Keratinocyte (primary cell): ENCODE measurements around the gene ANGPTL2. TPM values are rescaled to one million over a fixed set of nuclear protein-coding genes. Genes with fewer than 3 reads are reported as not detected.

Experiments
- DNase-seq: peaks from one replicate; pipeline ENCODE4 v3.0.0-alpha.2; 2011; ENCODE audit warnings: low read depth, missing footprints, low spot score
- FAIRE-seq: peaks from 2 replicates; lab custom pipeline; 2011; peaks lifted over from hg19 to GRCh38; lab: Jason Lieb, UNC
- H2AFZ ChIP-seq: 2 replicates; pipeline ENCODE4 v1.6.0; 2012; ENCODE audit warnings: low read length, control low read depth, inconsistent platforms; ENCODE audit not compliant: control insufficient read depth
- H3K27ac ChIP-seq: 2 replicates; pipeline ENCODE4 v1.5.1; 2011; ENCODE audit warnings: low read length; ENCODE audit not compliant: control insufficient read depth, insufficient read depth
- H3K27me3 ChIP-seq: 3 replicates; pipeline ENCODE4 v1.6.0; 2011; ENCODE audit warnings: low read length; ENCODE audit not compliant: control insufficient read depth, insufficient read depth; ENCODE audit errors: extremely low read depth
- H3K36me3 ChIP-seq, 2 experiments: 2 replicates in 1 of 2; 3 replicates in 1 of 2; pipeline ENCODE4 v1.5.1; 2011; ENCODE audit warnings: low read length in 2 of 2, mild to moderate bottlenecking in 1 of 2; ENCODE audit not compliant: control insufficient read depth in 2 of 2, insufficient read depth in 2 of 2; ENCODE audit errors: extremely low read depth in 1 of 2
- H3K4me1 ChIP-seq: 3 replicates; pipeline ENCODE4 v1.5.1; 2011; ENCODE audit warnings: low read length; ENCODE audit not compliant: control insufficient read depth, insufficient read depth; ENCODE audit errors: extremely low read depth
- H3K4me2 ChIP-seq: 3 replicates; pipeline ENCODE4 v1.6.0; 2011; ENCODE audit warnings: low read depth, low read length; ENCODE audit not compliant: control insufficient read depth, insufficient read depth; ENCODE audit errors: extremely low read depth
- H3K4me3 ChIP-seq, 3 experiments: fragments of 200-600 bp in 1 of 3; sonication (generic) in 1 of 3; 2 replicates in 2 of 3; 3 replicates in 1 of 3; pipeline ENCODE4 v1.5.1; 2011 to 2016; ENCODE audit warnings: low read length in 3 of 3, mild to moderate bottlenecking in 3 of 3, control low read depth in 2 of 3, inconsistent platforms in 1 of 3, low read depth in 1 of 3, mixed read lengths in 1 of 3, mixed run types in 1 of 3, moderate library complexity in 1 of 3; ENCODE audit not compliant: control insufficient read depth in 2 of 3, insufficient read depth in 2 of 3; ENCODE audit errors: extremely low read depth in 1 of 3
- H3K79me2 ChIP-seq: 2 replicates; pipeline ENCODE4 v1.6.0; 2012; ENCODE audit warnings: low read length; ENCODE audit not compliant: control insufficient read depth, insufficient read depth
- H3K9ac ChIP-seq: 3 replicates; pipeline ENCODE4 v1.6.0; 2011; ENCODE audit warnings: low read length; ENCODE audit not compliant: control insufficient read depth, insufficient read depth; ENCODE audit errors: extremely low read depth
- H3K9me1 ChIP-seq: 3 replicates; pipeline ENCODE4 v1.6.0; 2011; ENCODE audit warnings: low read length; ENCODE audit not compliant: control insufficient read depth, insufficient read depth; ENCODE audit errors: extremely low read depth
- H3K9me3 ChIP-seq: 2 replicates; pipeline ENCODE4 v1.5.1; 2012; ENCODE audit warnings: low read depth, low read length; ENCODE audit not compliant: control insufficient read depth
- H4K20me1 ChIP-seq: 3 replicates; pipeline ENCODE4 v1.6.0; 2011; ENCODE audit warnings: low read length; ENCODE audit not compliant: control insufficient read depth, insufficient read depth; ENCODE audit errors: extremely low read depth
- EZH2 ChIP-seq: IDR thresholded peaks from one replicate; pipeline ENCODE4 v1.6.1; 2012; ENCODE audit warnings: inconsistent platforms, mild to moderate bottlenecking, low read length, moderate library complexity
- dilution Hi-C: fragments of 300-500 bp; cut with MboI; formaldehyde crosslinking; loops from one replicate; pipeline ENCODE4 v1.7.0; 2020; ENCODE audit warnings: low sequenced_read_pairs; ENCODE audit not compliant: extremely low pct_ligation_motif_present
- polyA plus RNA-seq, 5 experiments: library from polyadenylated mRNA; depleted of rRNA in 3 of 5; stranded (reverse) in 3 of 5; stranded (forward) in 1 of 5; unstranded in 1 of 5; fragments of >200 nt; gene quantifications; 1 replicate in 1 of 5; 2 replicates in 3 of 5; 3 replicates in 1 of 5; pipeline versions ENCODE4 v1.2.1 to v1.2.3, GENCODE V29; 2011 to 2012; ENCODE audit warnings: missing spikeins in 2 of 5, low read depth in 1 of 5, low replicate concordance in 1 of 5
- TF ChIP-seq, protein P1 (sequence below), 3 experiments: IDR thresholded peaks in 1 of 3; conservative IDR thresholded peaks in 1 of 3; optimal IDR thresholded peaks in 1 of 3; 2 replicates in 2 of 3; 3 replicates in 1 of 3; pipeline versions ENCODE3 to v1.5.1; 2011; ENCODE audit warnings: low read length in 3 of 3, mild to moderate bottlenecking in 3 of 3, moderate library complexity in 2 of 3, control low read depth in 1 of 3, inconsistent platforms in 1 of 3; ENCODE audit not compliant: insufficient read depth in 2 of 3; ENCODE audit errors: extremely low read depth in 1 of 3

The ANGPTL2 gene
- polyA plus RNA-seq, 1 donor (not counting 4 experiments of a cell fraction or from before 2014, with no cell fraction given): 0.18 TPM

DNA sequence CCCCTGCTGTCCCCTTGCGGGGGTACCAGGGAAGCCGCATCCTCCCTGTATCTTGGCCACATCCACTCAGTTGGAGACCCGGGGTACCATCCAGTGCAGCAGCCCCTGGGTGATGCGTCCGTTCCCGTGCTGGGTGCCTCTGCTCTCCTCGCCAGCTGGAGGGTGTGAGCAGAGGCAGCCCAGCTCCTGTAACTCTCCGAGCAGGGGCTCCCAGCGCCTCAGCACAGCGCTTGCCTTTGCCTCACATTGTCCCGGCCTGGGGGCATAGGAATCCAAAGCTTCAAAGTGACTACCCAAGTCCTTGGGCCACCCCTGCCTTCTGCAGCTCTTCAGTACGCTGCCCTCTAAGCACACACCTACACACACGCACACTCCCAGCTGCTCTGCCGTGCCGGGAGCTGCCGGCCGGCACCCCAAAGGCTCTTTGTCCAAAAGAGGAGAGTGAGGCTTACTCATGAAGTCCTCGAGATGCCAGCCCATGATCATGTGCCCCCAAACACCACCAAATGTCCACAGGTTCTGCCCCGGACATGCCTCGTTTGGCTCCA lies 733 bp downstream of the ANGPTL2 start:
- no peak overlapping the region for H3K9ac ChIP-seq
- H3K9me1 ChIP-seq: no peaks in the 10 kb centered on the region
- no peaks in the 10 kb centered on the region for H3K9me3 ChIP-seq
- H3K4me1 ChIP-seq: peaks cover 21% of the 10 kb centered on the region
- no peaks in the 10 kb centered on the region for H3K36me3 ChIP-seq
- H3K27me3 ChIP-seq: peaks cover 32% of the 10 kb centered on the region
- no peak for DNase-seq
- peak; percentile 74 for TF ChIP-seq EZH2
- TF ChIP-seq, protein P1, sequence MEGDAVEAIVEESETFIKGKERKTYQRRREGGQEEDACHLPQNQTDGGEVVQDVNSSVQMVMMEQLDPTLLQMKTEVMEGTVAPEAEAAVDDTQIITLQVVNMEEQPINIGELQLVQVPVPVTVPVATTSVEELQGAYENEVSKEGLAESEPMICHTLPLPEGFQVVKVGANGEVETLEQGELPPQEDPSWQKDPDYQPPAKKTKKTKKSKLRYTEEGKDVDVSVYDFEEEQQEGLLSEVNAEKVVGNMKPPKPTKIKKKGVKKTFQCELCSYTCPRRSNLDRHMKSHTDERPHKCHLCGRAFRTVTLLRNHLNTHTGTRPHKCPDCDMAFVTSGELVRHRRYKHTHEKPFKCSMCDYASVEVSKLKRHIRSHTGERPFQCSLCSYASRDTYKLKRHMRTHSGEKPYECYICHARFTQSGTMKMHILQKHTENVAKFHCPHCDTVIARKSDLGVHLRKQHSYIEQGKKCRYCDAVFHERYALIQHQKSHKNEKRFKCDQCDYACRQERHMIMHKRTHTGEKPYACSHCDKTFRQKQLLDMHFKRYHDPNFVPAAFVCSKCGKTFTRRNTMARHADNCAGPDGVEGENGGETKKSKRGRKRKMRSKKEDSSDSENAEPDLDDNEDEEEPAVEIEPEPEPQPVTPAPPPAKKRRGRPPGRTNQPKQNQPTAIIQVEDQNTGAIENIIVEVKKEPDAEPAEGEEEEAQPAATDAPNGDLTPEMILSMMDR (optimal IDR thresholded peaks at IDR 0.05 in 1 of 3, IDR thresholded peaks at IDR 0.05 in 1 of 3, conservative IDR thresholded peaks at IDR 0.05 in 1 of 3; ENCODE audit: extremely low read depth in 1 of 3, insufficient read depth in 2 of 3, low read length in 3 of 3): no peak
- no peak overlapping the region for H2AFZ ChIP-seq
- dilution Hi-C loops: no loop called here
- H3K27ac ChIP-seq: no peak overlapping the region
- H4K20me1 ChIP-seq: no peaks in the 10 kb centered on the region
- H3K4me3 ChIP-seq: no peak overlapping the region
- no peak for FAIRE-seq
- H3K4me2 ChIP-seq: peak overlapping the region; percentile 74
- no peaks in the 10 kb centered on the region for H3K79me2 ChIP-seq

DNA sequence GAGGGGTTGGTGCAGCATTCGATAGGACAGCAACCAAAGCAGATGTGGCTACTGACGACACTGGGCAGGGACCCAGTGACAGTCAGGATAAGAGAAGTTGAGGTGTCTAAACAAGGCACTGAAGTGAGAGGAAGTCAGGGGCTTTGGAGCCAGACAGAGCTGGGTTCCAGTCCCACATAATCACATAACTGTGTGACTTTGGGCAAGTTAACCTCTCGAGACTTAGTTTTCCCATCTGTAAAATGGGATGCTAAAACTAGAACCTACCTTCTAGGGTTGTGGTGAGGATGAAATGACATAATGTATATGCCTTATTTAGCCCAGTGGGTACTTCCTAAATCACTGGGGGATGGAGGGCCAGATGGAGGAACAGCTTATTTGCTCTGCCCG lies 3.1 kb downstream of the ANGPTL2 start:
- H2AFZ ChIP-seq: no peak overlapping the region
- no peaks in the 10 kb centered on the region for H3K79me2 ChIP-seq
- no peaks in the 10 kb centered on the region for H4K20me1 ChIP-seq
- H3K4me2 ChIP-seq: no peak overlapping the region
- no peak for FAIRE-seq
- peaks cover 24% of the 10 kb centered on the region for H3K27me3 ChIP-seq
- dilution Hi-C loops: no loop called here
- no peaks in the 10 kb centered on the region for H3K9me3 ChIP-seq
- no peak for DNase-seq
- no peaks in the 10 kb centered on the region for H3K36me3 ChIP-seq
- no peak overlapping the region for H3K27ac ChIP-seq
- H3K9ac ChIP-seq: no peak overlapping the region
- no peaks in the 10 kb centered on the region for H3K9me1 ChIP-seq
- H3K4me1 ChIP-seq: peaks cover 21% of the 10 kb centered on the region
- no peak for TF ChIP-seq EZH2
- TF ChIP-seq, protein P1 (optimal IDR thresholded peaks at IDR 0.05 in 1 of 3, IDR thresholded peaks at IDR 0.05 in 1 of 3, conservative IDR thresholded peaks at IDR 0.05 in 1 of 3; ENCODE audit: extremely low read depth in 1 of 3, insufficient read depth in 2 of 3, low read length in 3 of 3): no peak
- H3K4me3 ChIP-seq: no peak overlapping the region
